ENCODE results near the gene PRKCE. TPM values are rescaled to one million over a fixed set of nuclear protein-coding genes. Genes with fewer than 3 reads are reported as not detected.

Gene PRKCE
- total and polyA plus RNA-seq, 2 donors (not counting 1 experiment from before 2014, with no cell fraction given), result 14.1 to 19.0 TPM

DNA sequence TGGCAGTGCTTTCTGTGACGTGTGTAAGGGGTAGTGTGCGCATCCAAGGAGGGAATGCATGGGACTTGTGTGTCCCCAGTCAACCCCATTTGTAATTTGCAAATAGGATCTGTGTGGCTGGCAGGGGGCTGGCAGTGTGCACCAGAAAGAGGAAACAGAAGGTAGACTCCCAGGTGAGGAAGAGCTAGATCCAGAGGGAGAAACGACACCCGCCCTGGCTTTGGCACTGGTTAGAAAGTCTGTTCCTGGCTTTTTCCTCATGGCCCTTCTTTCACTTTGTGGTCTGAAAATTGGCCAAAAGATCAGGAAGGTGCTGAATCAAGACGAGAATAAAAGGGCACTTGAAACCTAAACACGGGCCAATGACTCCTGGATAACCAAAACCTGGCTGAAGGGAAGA lies 33.3 kb downstream of the PRKCE start:
- no peak overlapping the region for H3K4me2 ChIP-seq (ENCODE audit: extremely low read depth, insufficient read depth, low read length)
- TF ChIP-seq EZH2 (IDR thresholded peaks at IDR 0.05; ENCODE audit: low read length, missing control alignments), result no peak
- TF ChIP-seq, protein P1, sequence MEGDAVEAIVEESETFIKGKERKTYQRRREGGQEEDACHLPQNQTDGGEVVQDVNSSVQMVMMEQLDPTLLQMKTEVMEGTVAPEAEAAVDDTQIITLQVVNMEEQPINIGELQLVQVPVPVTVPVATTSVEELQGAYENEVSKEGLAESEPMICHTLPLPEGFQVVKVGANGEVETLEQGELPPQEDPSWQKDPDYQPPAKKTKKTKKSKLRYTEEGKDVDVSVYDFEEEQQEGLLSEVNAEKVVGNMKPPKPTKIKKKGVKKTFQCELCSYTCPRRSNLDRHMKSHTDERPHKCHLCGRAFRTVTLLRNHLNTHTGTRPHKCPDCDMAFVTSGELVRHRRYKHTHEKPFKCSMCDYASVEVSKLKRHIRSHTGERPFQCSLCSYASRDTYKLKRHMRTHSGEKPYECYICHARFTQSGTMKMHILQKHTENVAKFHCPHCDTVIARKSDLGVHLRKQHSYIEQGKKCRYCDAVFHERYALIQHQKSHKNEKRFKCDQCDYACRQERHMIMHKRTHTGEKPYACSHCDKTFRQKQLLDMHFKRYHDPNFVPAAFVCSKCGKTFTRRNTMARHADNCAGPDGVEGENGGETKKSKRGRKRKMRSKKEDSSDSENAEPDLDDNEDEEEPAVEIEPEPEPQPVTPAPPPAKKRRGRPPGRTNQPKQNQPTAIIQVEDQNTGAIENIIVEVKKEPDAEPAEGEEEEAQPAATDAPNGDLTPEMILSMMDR (conservative IDR thresholded peaks at IDR 0.05 in 1 of 2, IDR thresholded peaks at IDR 0.05 in 1 of 2; ENCODE audit: low read depth in 1 of 2, low read length in 2 of 2), result no peak
- H2AFZ ChIP-seq (ENCODE audit: low read length), result no peak overlapping the region
- no peaks in the 10 kb centered on the region for H3K27me3 ChIP-seq (ENCODE audit: control insufficient read depth, insufficient read depth, low read length)
- no peak overlapping the region for H3K27ac ChIP-seq (ENCODE audit: insufficient read depth, low read length)
- H3K79me2 ChIP-seq (ENCODE audit: control insufficient read depth, insufficient read depth, low read length), result peaks cover 2% of the 10 kb centered on the region
- H3K36me3 ChIP-seq (ENCODE audit: control insufficient read depth, insufficient read depth, low read length), result no peaks in the 10 kb centered on the region
- H4K20me1 ChIP-seq (ENCODE audit: control insufficient read depth, extremely low read depth, insufficient read depth, low read length), result no peaks in the 10 kb centered on the region
- no peak for DNase-seq (ENCODE audit: low read depth in 2 of 2)
- peaks cover 6% of the 10 kb centered on the region for H3K4me1 ChIP-seq (ENCODE audit: control insufficient read depth, extremely low read depth, insufficient read depth, low read length)
- no peak overlapping the region for H3K9ac ChIP-seq (ENCODE audit: insufficient read depth, low read length)
- no peaks in the 10 kb centered on the region for H3K9me3 ChIP-seq (ENCODE audit: control insufficient read depth, insufficient read depth, low read depth, low read length)
- no peak overlapping the region for H3K4me3 ChIP-seq (replicated peaks in 1 of 4; ENCODE audit: control extremely low read depth in 1 of 4, insufficient read depth in 1 of 4, low read depth in 3 of 4, low read length in 4 of 4)

DNA sequence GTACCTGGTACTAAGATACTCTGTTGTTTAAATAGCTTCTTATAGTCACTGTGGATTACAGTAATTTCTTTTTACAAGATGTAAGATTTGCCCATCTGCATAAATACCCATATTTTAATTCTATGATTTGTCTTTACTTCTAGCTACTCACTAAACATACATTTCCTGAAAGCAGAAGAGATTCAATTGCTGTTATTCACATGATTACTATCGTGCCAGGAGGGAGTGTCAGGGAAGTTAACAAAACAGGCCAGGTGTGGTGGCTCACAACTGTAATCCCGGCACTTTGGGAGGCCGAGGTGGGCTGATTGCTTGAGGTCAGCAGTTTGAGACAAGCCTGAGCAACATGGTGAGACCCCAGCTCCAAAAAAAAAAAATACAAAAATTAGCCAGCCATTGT lies 33.8 kb downstream of the PRKCE start:
- DNase-seq (ENCODE audit: low read depth in 2 of 2), result no peak
- no peak overlapping the region for H3K27ac ChIP-seq (ENCODE audit: insufficient read depth, low read length)
- H2AFZ ChIP-seq (ENCODE audit: low read length), result no peak overlapping the region
- H4K20me1 ChIP-seq (ENCODE audit: control insufficient read depth, extremely low read depth, insufficient read depth, low read length), result no peaks in the 10 kb centered on the region
- H3K36me3 ChIP-seq (ENCODE audit: control insufficient read depth, insufficient read depth, low read length), result no peaks in the 10 kb centered on the region
- no peaks in the 10 kb centered on the region for H3K27me3 ChIP-seq (ENCODE audit: control insufficient read depth, insufficient read depth, low read length)
- TF ChIP-seq EZH2 (IDR thresholded peaks at IDR 0.05; ENCODE audit: low read length, missing control alignments), result no peak
- TF ChIP-seq, protein P1 (conservative IDR thresholded peaks at IDR 0.05 in 1 of 2, IDR thresholded peaks at IDR 0.05 in 1 of 2; ENCODE audit: low read depth in 1 of 2, low read length in 2 of 2), result no peak
- peaks cover 2% of the 10 kb centered on the region for H3K79me2 ChIP-seq (ENCODE audit: control insufficient read depth, insufficient read depth, low read length)
- H3K4me2 ChIP-seq (ENCODE audit: extremely low read depth, insufficient read depth, low read length), result no peak overlapping the region
- no peak overlapping the region for H3K9ac ChIP-seq (ENCODE audit: insufficient read depth, low read length)
- no peaks in the 10 kb centered on the region for H3K9me3 ChIP-seq (ENCODE audit: control insufficient read depth, insufficient read depth, low read depth, low read length)
- no peak overlapping the region for H3K4me3 ChIP-seq (replicated peaks in 1 of 4; ENCODE audit: control extremely low read depth in 1 of 4, insufficient read depth in 1 of 4, low read depth in 3 of 4, low read length in 4 of 4)
- peaks cover 6% of the 10 kb centered on the region for H3K4me1 ChIP-seq (ENCODE audit: control insufficient read depth, extremely low read depth, insufficient read depth, low read length)

DNA sequence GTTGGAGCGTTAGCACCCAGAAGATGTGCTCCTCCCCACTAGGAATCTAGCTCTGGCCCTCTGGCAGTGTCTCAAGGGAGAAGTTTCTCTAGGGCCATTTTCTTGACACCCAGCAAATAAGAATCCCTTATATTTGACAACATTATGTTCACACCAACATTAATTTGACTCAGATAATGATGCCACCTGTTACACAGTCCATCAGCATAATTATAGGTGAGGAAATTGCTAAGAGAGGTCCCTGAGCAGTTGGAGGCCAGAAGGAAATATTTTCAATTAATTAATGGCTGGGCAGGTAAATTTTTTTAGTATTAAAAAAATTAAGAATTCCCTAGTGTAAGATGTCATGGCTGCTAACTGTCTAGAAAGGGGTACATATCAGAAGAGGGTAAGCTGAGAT lies 36.5 kb downstream of the PRKCE start:
- no peaks in the 10 kb centered on the region for H3K9me3 ChIP-seq (ENCODE audit: control insufficient read depth, insufficient read depth, low read depth, low read length)
- H3K9ac ChIP-seq (ENCODE audit: insufficient read depth, low read length), result no peak overlapping the region
- H3K79me2 ChIP-seq (ENCODE audit: control insufficient read depth, insufficient read depth, low read length), result peaks cover 2% of the 10 kb centered on the region
- no peaks in the 10 kb centered on the region for H3K4me1 ChIP-seq (ENCODE audit: control insufficient read depth, extremely low read depth, insufficient read depth, low read length)
- no peaks in the 10 kb centered on the region for H4K20me1 ChIP-seq (ENCODE audit: control insufficient read depth, extremely low read depth, insufficient read depth, low read length)
- H2AFZ ChIP-seq (ENCODE audit: low read length), result no peak overlapping the region
- H3K27ac ChIP-seq (ENCODE audit: insufficient read depth, low read length), result no peak overlapping the region
- TF ChIP-seq, protein P1 (conservative IDR thresholded peaks at IDR 0.05 in 1 of 2, IDR thresholded peaks at IDR 0.05 in 1 of 2; ENCODE audit: low read depth in 1 of 2, low read length in 2 of 2), result no peak
- TF ChIP-seq EZH2 (IDR thresholded peaks at IDR 0.05; ENCODE audit: low read length, missing control alignments), result no peak
- no peaks in the 10 kb centered on the region for H3K27me3 ChIP-seq (ENCODE audit: control insufficient read depth, insufficient read depth, low read length)
- no peak overlapping the region for H3K4me3 ChIP-seq (replicated peaks in 1 of 4; ENCODE audit: control extremely low read depth in 1 of 4, insufficient read depth in 1 of 4, low read depth in 3 of 4, low read length in 4 of 4)
- DNase-seq (ENCODE audit: low read depth in 2 of 2), result no peak
- H3K4me2 ChIP-seq (ENCODE audit: extremely low read depth, insufficient read depth, low read length), result no peak overlapping the region
- no peaks in the 10 kb centered on the region for H3K36me3 ChIP-seq (ENCODE audit: control insufficient read depth, insufficient read depth, low read length)

Measured in fibroblast of lung (primary cell).